ENCODE results near the gene NAIP. TPM values are rescaled to one million over a fixed set of nuclear protein-coding genes. Genes with fewer than 3 reads are reported as not detected.
A peak's percentile ranks its signal among the peaks of the same experiment; 100 is the strongest.
"Not testable (repeated sequence)": the region's sequence is repeated elsewhere in the genome, so short reads cannot be mapped to it uniquely, and the experiment has no call there.

NAIP gene
- total RNA-seq (2014; rRNA removed; shearing (Covaris generic)), result 0.90 and 0.92 TPM in 2 replicates

GRCh38 chr5:71025289-71025953, at the start of gene NAIP:
TSS of gene NAIP (minus strand) at chr5:71025339. CDS start at chr5:71012915, 12,424 bp downstream.
- not testable (repeated sequence) for H3K36me3 ChIP-seq (replicated peaks; ENCODE audit: control insufficient read depth, insufficient read depth, low read length); H3K4me3 ChIP-seq (ENCODE audit: insufficient read depth, low read depth, low read length); H3K27me3 ChIP-seq (ENCODE audit: control insufficient read depth, insufficient read depth, low read length); DNase-seq

GRCh38 chr5:71067262-71067928, 42.3 kb upstream of the NAIP start, which contains the start of gene GTF2H2:
TSS of gene GTF2H2 (minus strand) at chr5:71067676. CDS start at chr5:71062763, 4,913 bp downstream.
- H3K27me3 ChIP-seq (ENCODE audit: control insufficient read depth, insufficient read depth, low read length); H3K36me3 ChIP-seq (replicated peaks; ENCODE audit: control insufficient read depth, insufficient read depth, low read length); H3K4me3 ChIP-seq (ENCODE audit: insufficient read depth, low read depth, low read length); DNase-seq: not testable (repeated sequence)

GRCh38 chr5:71061322-71061721, 36.2 kb upstream of the NAIP start:
- DNase-seq; H3K27me3 ChIP-seq (ENCODE audit: control insufficient read depth, insufficient read depth, low read length); H3K36me3 ChIP-seq (replicated peaks; ENCODE audit: control insufficient read depth, insufficient read depth, low read length); H3K4me3 ChIP-seq (ENCODE audit: insufficient read depth, low read depth, low read length): not testable (repeated sequence)

GRCh38 chr5:71059426-71059825, 34.3 kb upstream of the NAIP start:
- H3K4me3 ChIP-seq (ENCODE audit: insufficient read depth, low read depth, low read length); DNase-seq; H3K36me3 ChIP-seq (replicated peaks; ENCODE audit: control insufficient read depth, insufficient read depth, low read length); H3K27me3 ChIP-seq (ENCODE audit: control insufficient read depth, insufficient read depth, low read length): not testable (repeated sequence)

GRCh38 chr5:71044808-71045207, 19.7 kb upstream of the NAIP start:
- not testable (repeated sequence) for H3K36me3 ChIP-seq (replicated peaks; ENCODE audit: control insufficient read depth, insufficient read depth, low read length); H3K27me3 ChIP-seq (ENCODE audit: control insufficient read depth, insufficient read depth, low read length); H3K4me3 ChIP-seq (ENCODE audit: insufficient read depth, low read depth, low read length); DNase-seq

- not testable (repeated sequence) for DNase-seq; H3K4me3 ChIP-seq (ENCODE audit: insufficient read depth, low read depth, low read length); H3K27me3 ChIP-seq (ENCODE audit: control insufficient read depth, insufficient read depth, low read length); H3K36me3 ChIP-seq (replicated peaks; ENCODE audit: control insufficient read depth, insufficient read depth, low read length)
These were observed 19.0 kb upstream of the NAIP start for GRCh38 chr5:71044128-71044527.

GRCh38 chr5:71031046-71031776, 6.1 kb upstream of the NAIP start:
- not testable (repeated sequence) for H3K4me3 ChIP-seq (ENCODE audit: insufficient read depth, low read depth, low read length); DNase-seq; H3K36me3 ChIP-seq (replicated peaks; ENCODE audit: control insufficient read depth, insufficient read depth, low read length)

GRCh38 chr5:71020643-71021042, 4.5 kb downstream of the NAIP start:
- H3K36me3 ChIP-seq (replicated peaks; ENCODE audit: control insufficient read depth, insufficient read depth, low read length); H3K27me3 ChIP-seq (ENCODE audit: control insufficient read depth, insufficient read depth, low read length); H3K4me3 ChIP-seq (ENCODE audit: insufficient read depth, low read depth, low read length); DNase-seq: not testable (repeated sequence)

More at GRCh38 chr5:71031046-71031776, 6.1 kb upstream of the NAIP start:
- not testable (repeated sequence) for H3K27me3 ChIP-seq (ENCODE audit: control insufficient read depth, insufficient read depth, low read length)

GRCh38 chr5:71018376-71019005, 6.6 kb downstream of the NAIP start:
- not testable (repeated sequence) for H3K4me3 ChIP-seq (ENCODE audit: insufficient read depth, low read depth, low read length); H3K36me3 ChIP-seq (replicated peaks; ENCODE audit: control insufficient read depth, insufficient read depth, low read length); DNase-seq; H3K27me3 ChIP-seq (ENCODE audit: control insufficient read depth, insufficient read depth, low read length)

- DNase-seq, result no peak
- Histone ChIP-seq H3K4me3 (ENCODE audit: insufficient read depth, low read depth, low read length) (no peak overlapping the region), H3K36me3 (replicated peaks; ENCODE audit: control insufficient read depth, insufficient read depth, low read length) (no peaks in the 10 kb centered on the region), H3K27me3 (ENCODE audit: control insufficient read depth, insufficient read depth, low read length) (no peaks in the 10 kb centered on the region)
These were observed 11.0 kb downstream of the NAIP start for GRCh38 chr5:71014176-71014575.

- peak; percentile 74 for DNase-seq
- Histone ChIP-seq H3K27me3 (ENCODE audit: control insufficient read depth, insufficient read depth, low read length) (no peaks in the 10 kb centered on the region), H3K36me3 (replicated peaks; ENCODE audit: control insufficient read depth, insufficient read depth, low read length) (no peaks in the 10 kb centered on the region), H3K4me3 (ENCODE audit: insufficient read depth, low read depth, low read length) (no peak overlapping the region)
These were observed 11.6 kb downstream of the NAIP start for GRCh38 chr5:71013575-71013974.

- Histone ChIP-seq H3K4me3 (ENCODE audit: insufficient read depth, low read depth, low read length) (no peak overlapping the region), H3K36me3 (replicated peaks; ENCODE audit: control insufficient read depth, insufficient read depth, low read length) (no peaks in the 10 kb centered on the region), H3K27me3 (ENCODE audit: control insufficient read depth, insufficient read depth, low read length) (no peaks in the 10 kb centered on the region)
These were observed 13.8 kb downstream of the NAIP start for GRCh38 chr5:71011194-71011792.

GRCh38 chr5:71006983-71007382, 18.2 kb downstream of the NAIP start:
- H3K27me3 ChIP-seq (ENCODE audit: control insufficient read depth, insufficient read depth, low read length); H3K4me3 ChIP-seq (ENCODE audit: insufficient read depth, low read depth, low read length); H3K36me3 ChIP-seq (replicated peaks; ENCODE audit: control insufficient read depth, insufficient read depth, low read length); DNase-seq: not testable (repeated sequence)

More at GRCh38 chr5:71011194-71011792, 13.8 kb downstream of the NAIP start:
- no peak for DNase-seq

GRCh38 chr5:70984882-70985281, 40.3 kb downstream of the NAIP start:
- not testable (repeated sequence) for H3K4me3 ChIP-seq (ENCODE audit: insufficient read depth, low read depth, low read length); H3K36me3 ChIP-seq (replicated peaks; ENCODE audit: control insufficient read depth, insufficient read depth, low read length); DNase-seq; H3K27me3 ChIP-seq (ENCODE audit: control insufficient read depth, insufficient read depth, low read length)
